HG02943 (cell line): Measurements from ENCODE around the gene RNF141.

ENCODE experiments used
- ATAC-seq: cut with Tn5 transposase; IDR thresholded peaks from one replicate; pipeline ENCODE4 v1.9.1; 2021; ENCODE audit warnings: mild to moderate bottlenecking, low read depth, moderate library complexity; ENCODE audit not compliant: unreplicated experiment

RNF141 gene

GRCh38 chr11:10499874-10500601 lies 40.9 kb downstream of the RNF141 start:
- no peak for ATAC-seq

- ATAC-seq, result no peak
Measured at GRCh38 chr11:10499452-10499851, 41.5 kb downstream of the RNF141 start.

- ATAC-seq, result no peak
Measured at GRCh38 chr11:10498426-10499250, 42.3 kb downstream of the RNF141 start.

GRCh38 chr11:10498022-10498400 lies 43.0 kb downstream of the RNF141 start:
- ATAC-seq, result no peak

- ATAC-seq, result no peak
Measured at GRCh38 chr11:10497371-10498021, 43.5 kb downstream of the RNF141 start.

GRCh38 chr11:10496296-10496936 lies 44.6 kb downstream of the RNF141 start:
- no peak for ATAC-seq

GRCh38 chr11:10495464-10495786 lies 45.6 kb downstream of the RNF141 start:
- ATAC-seq, result no peak

- no peak for ATAC-seq
Measured at GRCh38 chr11:10494636-10495463, 46.1 kb downstream of the RNF141 start.

GRCh38 chr11:10493041-10493663 lies 47.8 kb downstream of the RNF141 start:
- no peak for ATAC-seq

GRCh38 chr11:10492084-10492483 lies 48.9 kb downstream of the RNF141 start:
- no peak for ATAC-seq

GRCh38 chr11:10490398-10491241 lies 50.4 kb downstream of the RNF141 start:
- ATAC-seq, result no peak

GRCh38 chr11:10490032-10490397 lies 51.0 kb downstream of the RNF141 start:
- no peak for ATAC-seq

GRCh38 chr11:10488934-10489691 lies 51.9 kb downstream of the RNF141 start:
- ATAC-seq, result no peak

GRCh38 chr11:10488121-10488933 lies 52.7 kb downstream of the RNF141 start:
- ATAC-seq, result no peak

- no peak for ATAC-seq
Measured at GRCh38 chr11:10487002-10487647, 53.9 kb downstream of the RNF141 start.

GRCh38 chr11:10486161-10486840 lies 54.7 kb downstream of the RNF141 start:
- ATAC-seq, result no peak
